ENCODE results near the gene INSYN2B.
"Not testable (repeated sequence)": the region's sequence is repeated elsewhere in the genome, so short reads cannot be mapped to it uniquely, and the experiment has no call there.

The INSYN2B gene

GRCh38 chr5:169970911-169971765 lies 9.2 kb downstream of the INSYN2B start:
- DNase-seq: no peak

GRCh38 chr5:169970339-169970738 lies 10.0 kb downstream of the INSYN2B start:
- no peak for DNase-seq

GRCh38 chr5:169964246-169964645 lies 16.0 kb downstream of the INSYN2B start:
- no peak for DNase-seq

- no peak for DNase-seq
These were observed 19.6 kb downstream of the INSYN2B start for GRCh38 chr5:169960659-169961058.

- DNase-seq: no peak
These were observed 22.0 kb downstream of the INSYN2B start for GRCh38 chr5:169958278-169958677.

GRCh38 chr5:169956756-169957155 lies 23.5 kb downstream of the INSYN2B start:
- no peak for DNase-seq

GRCh38 chr5:169956126-169956525 lies 24.2 kb downstream of the INSYN2B start:
- no peak for DNase-seq

GRCh38 chr5:169954786-169955185 lies 25.5 kb downstream of the INSYN2B start:
- no peak for DNase-seq

GRCh38 chr5:169953196-169953595 lies 27.1 kb downstream of the INSYN2B start:
- DNase-seq: not testable (repeated sequence)

- no peak for DNase-seq
These were observed 30.0 kb downstream of the INSYN2B start for GRCh38 chr5:169950333-169950732.

GRCh38 chr5:169946743-169947295 lies 33.5 kb downstream of the INSYN2B start:
- no peak for DNase-seq

GRCh38 chr5:169945831-169946261 lies 34.4 kb downstream of the INSYN2B start:
- no peak for DNase-seq

- DNase-seq: no peak
These were observed 35.2 kb downstream of the INSYN2B start for GRCh38 chr5:169944922-169945680.

- DNase-seq: no peak
These were observed 36.2 kb downstream of the INSYN2B start for GRCh38 chr5:169944115-169944514.

GRCh38 chr5:169943026-169943425 lies 37.3 kb downstream of the INSYN2B start:
- no peak for DNase-seq

GRCh38 chr5:169942181-169942580 lies 38.1 kb downstream of the INSYN2B start:
- DNase-seq: no peak

- DNase-seq: no peak
These were observed 38.8 kb downstream of the INSYN2B start for GRCh38 chr5:169941542-169941941.

- DNase-seq: no peak
These were observed 40.6 kb downstream of the INSYN2B start for GRCh38 chr5:169939731-169940130.

- DNase-seq: no peak
These were observed 41.9 kb downstream of the INSYN2B start for GRCh38 chr5:169938439-169938838.

- no peak for DNase-seq
These were observed 44.5 kb downstream of the INSYN2B start for GRCh38 chr5:169935762-169936161.

- no peak for DNase-seq
These were observed 45.3 kb downstream of the INSYN2B start for GRCh38 chr5:169934990-169935389.

- DNase-seq: no peak
These were observed 46.7 kb downstream of the INSYN2B start for GRCh38 chr5:169933616-169934015.

- no peak for DNase-seq
These were observed 47.2 kb downstream of the INSYN2B start for GRCh38 chr5:169933127-169933526.

- DNase-seq: no peak
These were observed 56.3 kb downstream of the INSYN2B start for GRCh38 chr5:169923988-169924387.

Measured in SHP77 (cell line).